PC-3 (cell line): ENCODE measurements around the gene LRRC63. TPM values are rescaled to one million over a fixed set of nuclear protein-coding genes. Genes with fewer than 3 reads are reported as not detected.

ENCODE experiments used
- ATAC-seq: fragments of 200-7000 bp; cut with Tn5 transposase; 2 replicates; pipeline ENCODE4 v1.9.1; 2020; ENCODE audit warnings: mild to moderate bottlenecking, moderate library complexity
- BruUV-seq: library from RNA; stranded (reverse); fragments of 400-500 nt; replicated peaks from 2 replicates; lab custom pipeline; 2021; lab: Mats Ljungman, UMichigan
- CTCF ChIA-PET: fragments of 300-600 bp; sonication (Branson Sonifier 250); formaldehyde crosslinking; loops from one replicate; lab custom pipeline; 2022; ENCODE audit warnings: antibody characterized with exemption; lab: Charles Lee
- POLR2A ChIA-PET: fragments of 300-600 bp; sonication (Branson Sonifier 250); formaldehyde crosslinking; loops from one replicate; lab custom pipeline; 2022; ENCODE audit warnings: antibody characterized with exemption; ENCODE audit not compliant: unreplicated experiment; lab: Charles Lee
- DNase-seq: peaks from one replicate; pipeline ENCODE4 v3.0.0-alpha.2; 2015
- H2AFZ ChIP-seq: fragments of 300-600 bp; sonication (generic); 2 replicates; pipeline ENCODE4 v1.6.0; 2016; ENCODE audit warnings: antibody characterized with exemption, low read length
- H3F3A ChIP-seq: fragments of 300-600 bp; sonication (generic); one replicate; pipeline ENCODE4 v1.6.0; 2017; ENCODE audit warnings: antibody characterized with exemption, low read length, control low read depth, mild to moderate bottlenecking; ENCODE audit not compliant: unreplicated experiment
- H3K27ac ChIP-seq: fragments of 300-600 bp; sonication (generic); 2 replicates; pipeline ENCODE4 v1.5.1; 2016; ENCODE audit warnings: mild to moderate bottlenecking, low read length
- H3K27me3 ChIP-seq: fragments of 300-600 bp; sonication (generic); 2 replicates; pipeline ENCODE4 v1.6.1; 2016; ENCODE audit warnings: low read length, mixed read lengths
- H3K36me3 ChIP-seq: fragments of 300-600 bp; sonication (generic); 2 replicates; pipeline ENCODE4 v1.6.1; 2016; ENCODE audit warnings: low read depth, mixed run types, low read length, mixed read lengths
- H3K4me1 ChIP-seq: fragments of 300-600 bp; sonication (generic); 2 replicates; pipeline ENCODE4 v1.5.1; 2016; ENCODE audit warnings: low read length; ENCODE audit not compliant: insufficient read depth
- H3K4me2 ChIP-seq: fragments of 300-600 bp; sonication (generic); 2 replicates; pipeline ENCODE4 v1.6.0; 2016; ENCODE audit warnings: low read length
- H3K4me3 ChIP-seq: fragments of 300-600 bp; sonication (generic); 2 replicates; pipeline ENCODE4 v1.5.1; 2016; ENCODE audit warnings: mild to moderate bottlenecking, low read length, mixed read lengths
- H3K79me2 ChIP-seq: fragments of 300-600 bp; sonication (generic); 2 replicates; pipeline ENCODE4 v1.6.1; 2017; ENCODE audit warnings: low read length, mixed read lengths
- H3K9ac ChIP-seq: fragments of 300-600 bp; sonication (generic); 2 replicates; pipeline ENCODE4 v1.6.0; 2016; ENCODE audit warnings: mild to moderate bottlenecking, low read length
- H3K9me2 ChIP-seq: fragments of 300-600 bp; sonication (generic); replicated peaks from 2 replicates; pipeline ENCODE4 v1.6.1; 2016; ENCODE audit warnings: mixed run types, low read length, mixed read lengths
- H3K9me3 ChIP-seq: fragments of 300-600 bp; sonication (generic); 2 replicates; pipeline ENCODE4 v1.6.1; 2016; ENCODE audit warnings: low read length, mixed read lengths
- H4K20me1 ChIP-seq: fragments of 300-600 bp; sonication (generic); 2 replicates; pipeline ENCODE4 v1.6.1; 2016; ENCODE audit warnings: low read length, mixed read lengths
- CTCF ChIP-seq: fragments of 300-600 bp; sonication (generic); conservative IDR thresholded peaks from 2 replicates; pipeline ENCODE4 v1.5.1; 2017; ENCODE audit warnings: antibody characterized with exemption, low read depth, mild to moderate bottlenecking, low read length
- EZH2 ChIP-seq: fragments of 300-600 bp; sonication (generic); IDR thresholded peaks from one replicate; pipeline ENCODE4 v1.6.1; 2017; ENCODE audit warnings: antibody characterized with exemption, mild to moderate bottlenecking, low read length; ENCODE audit not compliant: unreplicated experiment
- EZH2phosphoT487 ChIP-seq: fragments of 300-600 bp; sonication (generic); IDR thresholded peaks from 2 replicates; pipeline ENCODE4 v1.6.1; 2018; ENCODE audit warnings: mild to moderate bottlenecking, antibody characterized with exemption, low read length, borderline replicate concordance
- intact Hi-C: fragments of 100-400 bp; cut with micrococcal nuclease; formaldehyde crosslinking; loops from 2 replicates; pipeline ENCODE4 v1.9.0; 2023
- total RNA-seq: library from RNA; depleted of rRNA; stranded (reverse); fragments of >200 nt; gene quantifications from 2 replicates; pipeline ENCODE4 v1.2.3, GENCODE V29; 2014

The LRRC63 gene
- total RNA-seq, 1 experiment from 2014 or later: 0.26 TPM

- Histone ChIP-seq H3K4me3 (no peak overlapping the region), H3K79me2 (no peaks in the 10 kb centered on the region), H3F3A (no peaks in the 10 kb centered on the region), H4K20me1 (no peaks in the 10 kb centered on the region), H3K36me3 (no peaks in the 10 kb centered on the region), H3K9me2 (no peaks in the 10 kb centered on the region), H3K27me3 (no peaks in the 10 kb centered on the region), H2AFZ (no peak overlapping the region), H3K4me2 (no peak overlapping the region), H3K4me1 (no peaks in the 10 kb centered on the region), H3K27ac (no peak overlapping the region), H3K9me3 (no peaks in the 10 kb centered on the region), H3K9ac (no peak overlapping the region)
- ATAC-seq (no peak), DNase-seq (no peak)
- TF ChIP-seq EZH2: no peak
- TF ChIP-seq CTCF: no peak
- TF ChIP-seq EZH2phosphoT487: no peak
- intact Hi-C loops: no loop called here
- CTCF ChIA-PET: no interaction called here
- no TSS peak for BruUV-seq
- POLR2A ChIA-PET: no interaction called here
Observed at GRCh38 chr13:46310066-46310465, 98.3 kb downstream of the LRRC63 start.

GRCh38 chr13:46311217-46311616 is 99.5 kb downstream of the LRRC63 start:
- CTCF ChIA-PET: no interaction called here
- H3K4me2 ChIP-seq: no peak overlapping the region
- no peaks in the 10 kb centered on the region for H3K9me2 ChIP-seq
- POLR2A ChIA-PET: no interaction called here
- H3K27ac ChIP-seq: no peak overlapping the region
- no TSS peak for BruUV-seq
- no peaks in the 10 kb centered on the region for H3K79me2 ChIP-seq
- H2AFZ ChIP-seq: no peak overlapping the region
- H3K9me3 ChIP-seq: no peaks in the 10 kb centered on the region
- ATAC-seq (no peak), DNase-seq (no peak)
- no peaks in the 10 kb centered on the region for H4K20me1 ChIP-seq
- no peaks in the 10 kb centered on the region for H3K36me3 ChIP-seq
- intact Hi-C loops: no loop called here
- H3K4me3 ChIP-seq: no peak overlapping the region
- H3F3A ChIP-seq: no peaks in the 10 kb centered on the region
- no peaks in the 10 kb centered on the region for H3K27me3 ChIP-seq
- no peaks in the 10 kb centered on the region for H3K4me1 ChIP-seq
- no peak overlapping the region for H3K9ac ChIP-seq
- TF ChIP-seq EZH2 (no peak), EZH2phosphoT487 (no peak), CTCF (no peak)

- BruUV-seq: no TSS peak
Observed at GRCh38 chr13:46313024-46313423, 101.3 kb downstream of the LRRC63 start.

More at GRCh38 chr13:46313024-46313423, 101.3 kb downstream of the LRRC63 start:
- TF ChIP-seq EZH2phosphoT487 (no peak), CTCF (no peak)
- Histone ChIP-seq H3K4me3 (no peak overlapping the region), H3K9ac (no peak overlapping the region), H3K4me2 (no peak overlapping the region), H3K9me3 (no peaks in the 10 kb centered on the region), H2AFZ (no peak overlapping the region), H3K4me1 (no peaks in the 10 kb centered on the region), H3F3A (no peaks in the 10 kb centered on the region), H3K79me2 (no peaks in the 10 kb centered on the region), H4K20me1 (no peaks in the 10 kb centered on the region), H3K27ac (no peak overlapping the region), H3K36me3 (no peaks in the 10 kb centered on the region), H3K27me3 (0 out of 2 replicates have a peak, but pooled peaks cover 2% of the 10 kb centered on the region), H3K9me2 (no peaks in the 10 kb centered on the region)
- ATAC-seq (no peak), DNase-seq (no peak)
- POLR2A ChIA-PET: no interaction called here
- intact Hi-C loops: no loop called here
- CTCF ChIA-PET: no interaction called here
